ENCODE measurements around the gene CD99. TPM values are rescaled to one million over a fixed set of nuclear protein-coding genes. Genes with fewer than 3 reads are reported as not detected.

Gene CD99
- total RNA-seq, 1 experiment from 2014 or later = 1,443 TPM

DNA sequence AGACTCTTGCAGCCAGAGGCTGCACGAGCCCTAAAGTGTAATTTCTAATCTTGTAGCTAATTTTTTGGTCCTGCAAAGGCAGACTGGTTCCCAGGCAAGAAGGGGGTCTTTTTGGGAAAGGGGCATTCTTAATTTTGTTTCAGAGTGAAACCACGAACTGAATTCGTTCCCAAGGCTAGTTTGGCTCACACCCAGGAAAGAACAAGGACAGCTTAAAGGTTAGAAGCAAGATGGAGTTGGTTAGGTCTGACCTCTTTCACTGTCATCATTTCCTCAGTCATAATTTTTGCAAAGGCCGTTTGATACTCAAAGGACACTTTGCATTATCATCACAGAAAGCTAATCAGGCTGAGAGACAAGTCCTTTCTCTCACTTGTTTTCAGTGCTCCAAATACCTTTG lies 91.7 kb downstream of the CD99 start:
- no peaks in the 10 kb centered on the region for H3K36me3 ChIP-seq (ENCODE audit: insufficient read depth, low read length, poor library complexity, severe bottlenecking)
- CTCF ChIA-PET = no interaction called here
- no peak for TF ChIP-seq EZH2 (IDR thresholded peaks at IDR 0.05; ENCODE audit: borderline replicate concordance, low read depth, low read length, poor library complexity, severe bottlenecking)
- TF ChIP-seq, protein P1, sequence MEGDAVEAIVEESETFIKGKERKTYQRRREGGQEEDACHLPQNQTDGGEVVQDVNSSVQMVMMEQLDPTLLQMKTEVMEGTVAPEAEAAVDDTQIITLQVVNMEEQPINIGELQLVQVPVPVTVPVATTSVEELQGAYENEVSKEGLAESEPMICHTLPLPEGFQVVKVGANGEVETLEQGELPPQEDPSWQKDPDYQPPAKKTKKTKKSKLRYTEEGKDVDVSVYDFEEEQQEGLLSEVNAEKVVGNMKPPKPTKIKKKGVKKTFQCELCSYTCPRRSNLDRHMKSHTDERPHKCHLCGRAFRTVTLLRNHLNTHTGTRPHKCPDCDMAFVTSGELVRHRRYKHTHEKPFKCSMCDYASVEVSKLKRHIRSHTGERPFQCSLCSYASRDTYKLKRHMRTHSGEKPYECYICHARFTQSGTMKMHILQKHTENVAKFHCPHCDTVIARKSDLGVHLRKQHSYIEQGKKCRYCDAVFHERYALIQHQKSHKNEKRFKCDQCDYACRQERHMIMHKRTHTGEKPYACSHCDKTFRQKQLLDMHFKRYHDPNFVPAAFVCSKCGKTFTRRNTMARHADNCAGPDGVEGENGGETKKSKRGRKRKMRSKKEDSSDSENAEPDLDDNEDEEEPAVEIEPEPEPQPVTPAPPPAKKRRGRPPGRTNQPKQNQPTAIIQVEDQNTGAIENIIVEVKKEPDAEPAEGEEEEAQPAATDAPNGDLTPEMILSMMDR (conservative IDR thresholded peaks at IDR 0.05; ENCODE audit: low read depth, low read length) = no peak
- no peaks in the 10 kb centered on the region for H3K27me3 ChIP-seq (replicated peaks; ENCODE audit: insufficient read depth, low read depth, low read length, poor library complexity)
- no peak for DNase-seq (ENCODE audit: low spot score)
- POLR2A ChIA-PET (ENCODE audit: low non-redundant PET) = no interaction called here
- H3K4me1 ChIP-seq (ENCODE audit: insufficient read depth, low read length, poor library complexity, severe bottlenecking) = peaks cover 8% of the 10 kb centered on the region
- H3K27ac ChIP-seq (ENCODE audit: low read depth, low read length, poor library complexity, severe bottlenecking) = no peak overlapping the region
- no TSS peak for BruUV-seq (replicated peaks)
- no peak overlapping the region for H3K4me3 ChIP-seq (ENCODE audit: low read depth, low read length, poor library complexity, severe bottlenecking)
- H3K9me3 ChIP-seq (ENCODE audit: low read depth, low read length, poor library complexity, severe bottlenecking) = no peaks in the 10 kb centered on the region
- intact Hi-C loops (cut with micrococcal nuclease; ENCODE audit: unreplicated experiment) = no loop called here

GRCh38 chrX:2784026-2784425 lies 92.9 kb downstream of the CD99 start:
- CTCF ChIA-PET = no interaction called here
- intact Hi-C loops (cut with micrococcal nuclease; ENCODE audit: unreplicated experiment) = no loop called here

DNA sequence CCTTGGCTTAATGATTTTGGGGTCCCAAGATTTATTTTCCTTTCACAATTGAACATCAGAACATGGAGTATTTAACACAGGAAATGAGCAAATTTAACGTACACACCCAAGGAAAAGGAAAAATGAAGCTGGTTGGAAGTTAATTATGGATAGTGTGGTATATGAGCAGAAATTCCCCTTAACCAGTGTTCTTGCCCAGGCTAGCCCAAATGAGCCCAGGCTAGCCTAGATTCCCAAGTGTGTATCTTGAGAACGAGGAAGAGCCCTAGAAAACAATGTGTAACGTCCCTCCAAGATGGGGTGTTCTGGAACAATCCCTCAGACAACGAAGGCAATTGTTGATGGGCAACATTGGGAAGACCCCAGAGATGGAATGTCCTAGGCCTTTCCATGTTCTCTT lies 94.4 kb downstream of the CD99 start:
- POLR2A ChIA-PET (ENCODE audit: low non-redundant PET) = no interaction called here
- no peak overlapping the region for H3K4me3 ChIP-seq (ENCODE audit: low read depth, low read length, poor library complexity, severe bottlenecking)
- intact Hi-C loops (cut with micrococcal nuclease; ENCODE audit: unreplicated experiment) = no loop called here
- no peak for DNase-seq (ENCODE audit: low spot score)
- no peaks in the 10 kb centered on the region for H3K36me3 ChIP-seq (ENCODE audit: insufficient read depth, low read length, poor library complexity, severe bottlenecking)
- no peak overlapping the region for H3K27ac ChIP-seq (ENCODE audit: low read depth, low read length, poor library complexity, severe bottlenecking)
- H3K27me3 ChIP-seq (replicated peaks; ENCODE audit: insufficient read depth, low read depth, low read length, poor library complexity) = no peaks in the 10 kb centered on the region
- BruUV-seq (replicated peaks) = no TSS peak
- CTCF ChIA-PET = no interaction called here
- no peaks in the 10 kb centered on the region for H3K9me3 ChIP-seq (ENCODE audit: low read depth, low read length, poor library complexity, severe bottlenecking)
- peaks cover 8% of the 10 kb centered on the region for H3K4me1 ChIP-seq (ENCODE audit: insufficient read depth, low read length, poor library complexity, severe bottlenecking)
- TF ChIP-seq EZH2 (IDR thresholded peaks at IDR 0.05; ENCODE audit: borderline replicate concordance, low read depth, low read length, poor library complexity, severe bottlenecking) = no peak
- TF ChIP-seq, protein P1 (conservative IDR thresholded peaks at IDR 0.05; ENCODE audit: low read depth, low read length) = no peak

More at GRCh38 chrX:2784026-2784425, 92.9 kb downstream of the CD99 start:
- TF ChIP-seq, protein P1 (conservative IDR thresholded peaks at IDR 0.05; ENCODE audit: low read depth, low read length) = no peak
- no peak for TF ChIP-seq EZH2 (IDR thresholded peaks at IDR 0.05; ENCODE audit: borderline replicate concordance, low read depth, low read length, poor library complexity, severe bottlenecking)
- Histone ChIP-seq H3K27ac (ENCODE audit: low read depth, low read length, poor library complexity, severe bottlenecking) (no peak overlapping the region), H3K4me3 (ENCODE audit: low read depth, low read length, poor library complexity, severe bottlenecking) (no peak overlapping the region), H3K9me3 (ENCODE audit: low read depth, low read length, poor library complexity, severe bottlenecking) (no peaks in the 10 kb centered on the region), H3K4me1 (ENCODE audit: insufficient read depth, low read length, poor library complexity, severe bottlenecking) (peaks cover 8% of the 10 kb centered on the region), H3K36me3 (ENCODE audit: insufficient read depth, low read length, poor library complexity, severe bottlenecking) (no peaks in the 10 kb centered on the region), H3K27me3 (replicated peaks; ENCODE audit: insufficient read depth, low read depth, low read length, poor library complexity) (no peaks in the 10 kb centered on the region)
- no peak for DNase-seq (ENCODE audit: low spot score)
- BruUV-seq (replicated peaks) = no TSS peak
- POLR2A ChIA-PET (ENCODE audit: low non-redundant PET) = no interaction called here
